DND-41 (cell line): ENCODE data around the gene USH1G.

Experiments
- CTCF ChIP-seq: IDR thresholded peaks from 2 replicates; pipeline ENCODE4 v1.5.1; 2012; ENCODE audit warnings: borderline replicate concordance, low read length, moderate library complexity, mild to moderate bottlenecking; ENCODE audit not compliant: poor library complexity, severe bottlenecking; ENCODE audit errors: extremely low read depth
- EZH2 ChIP-seq: IDR thresholded peaks from 3 replicates; pipeline ENCODE4 v1.6.1; 2012; ENCODE audit warnings: borderline replicate concordance, low read depth, mild to moderate bottlenecking, moderate library complexity, low read length, inconsistent platforms; ENCODE audit not compliant: severe bottlenecking

- TF ChIP-seq CTCF (no peak), EZH2 (no peak)
Observed at GRCh38 chr17:74875155-74875976, 47.7 kb downstream of the USH1G start.
